ENCODE measurements around the gene LAMA2.

DNA sequence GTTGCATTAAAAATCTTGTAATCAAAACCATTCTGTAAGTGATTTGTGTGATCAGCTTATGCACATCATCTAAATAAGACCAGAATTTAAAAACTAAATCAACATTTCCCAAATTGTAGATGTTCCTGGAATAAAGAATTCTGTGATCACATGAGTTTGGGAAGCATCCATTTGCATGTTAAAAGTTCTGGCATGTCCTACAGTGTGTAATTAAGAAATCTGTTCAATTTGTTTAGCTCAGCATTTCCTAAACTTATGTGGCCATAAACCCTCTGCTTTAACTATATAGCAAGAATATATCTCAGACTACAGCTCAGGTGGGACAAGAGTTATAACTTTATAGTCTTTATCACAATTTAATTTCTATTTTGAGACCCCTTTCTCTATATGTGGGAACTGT lies 399.1 kb downstream of the LAMA2 start:
- TF ChIP-seq ZNF274 (IDR thresholded peaks at IDR 0.05; ENCODE audit: low read depth, low read length) (no peak), YY1 (IDR thresholded peaks at IDR 0.05; ENCODE audit: insufficient read depth, insufficient read length) (no peak)

All from NT2/D1 (cell line).